ENCODE measurements around the gene RAD51B. TPM values are rescaled to one million over a fixed set of nuclear protein-coding genes. Genes with fewer than 3 reads are reported as not detected.

RAD51B gene
- total RNA-seq, 1 donor from 2014 or later, result 28.5 TPM

DNA sequence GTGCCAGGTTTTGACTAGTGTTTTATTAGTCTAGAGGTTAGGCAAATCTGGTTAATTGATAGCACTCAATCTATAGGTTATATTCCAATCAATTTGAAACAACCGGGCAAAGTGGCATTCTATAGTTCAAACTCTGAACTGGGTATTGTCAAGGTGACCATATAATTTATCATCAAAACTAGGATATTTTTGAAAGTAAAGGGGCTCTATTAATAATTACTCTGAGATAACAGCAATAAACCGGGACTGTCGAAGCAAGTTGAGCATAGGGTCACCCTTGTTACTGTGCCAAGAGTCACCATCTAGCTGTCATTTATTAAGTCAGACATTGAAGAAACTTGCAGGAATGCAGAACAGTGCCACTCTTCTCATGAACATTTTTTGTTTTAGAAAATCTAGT is 321.2 kb downstream of the RAD51B start:
- Histone ChIP-seq H3K36me3 (no peaks in the 10 kb centered on the region), H3K27me3 (no peaks in the 10 kb centered on the region), H3K4me3 (no peak overlapping the region), H3K4me1 (peaks cover 84% of the 10 kb centered on the region), H3K9me3 (no peaks in the 10 kb centered on the region), H3K27ac (peak overlapping the region; percentile 83)
- DNase-seq (ENCODE audit: extremely low spot score in 2 of 2), result no peak
- intact Hi-C loops (cut with DNase I), result no loop called here
- TF ChIP-seq, protein P1, sequence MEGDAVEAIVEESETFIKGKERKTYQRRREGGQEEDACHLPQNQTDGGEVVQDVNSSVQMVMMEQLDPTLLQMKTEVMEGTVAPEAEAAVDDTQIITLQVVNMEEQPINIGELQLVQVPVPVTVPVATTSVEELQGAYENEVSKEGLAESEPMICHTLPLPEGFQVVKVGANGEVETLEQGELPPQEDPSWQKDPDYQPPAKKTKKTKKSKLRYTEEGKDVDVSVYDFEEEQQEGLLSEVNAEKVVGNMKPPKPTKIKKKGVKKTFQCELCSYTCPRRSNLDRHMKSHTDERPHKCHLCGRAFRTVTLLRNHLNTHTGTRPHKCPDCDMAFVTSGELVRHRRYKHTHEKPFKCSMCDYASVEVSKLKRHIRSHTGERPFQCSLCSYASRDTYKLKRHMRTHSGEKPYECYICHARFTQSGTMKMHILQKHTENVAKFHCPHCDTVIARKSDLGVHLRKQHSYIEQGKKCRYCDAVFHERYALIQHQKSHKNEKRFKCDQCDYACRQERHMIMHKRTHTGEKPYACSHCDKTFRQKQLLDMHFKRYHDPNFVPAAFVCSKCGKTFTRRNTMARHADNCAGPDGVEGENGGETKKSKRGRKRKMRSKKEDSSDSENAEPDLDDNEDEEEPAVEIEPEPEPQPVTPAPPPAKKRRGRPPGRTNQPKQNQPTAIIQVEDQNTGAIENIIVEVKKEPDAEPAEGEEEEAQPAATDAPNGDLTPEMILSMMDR (IDR thresholded peaks at IDR 0.05), result no peak
- no peak for TF ChIP-seq POLR2AphosphoS5 (IDR thresholded peaks at IDR 0.05; ENCODE audit: insufficient read depth in 1 of 2, low read depth in 1 of 2)
- TF ChIP-seq POLR2A (IDR thresholded peaks at IDR 0.05), result no peak

DNA sequence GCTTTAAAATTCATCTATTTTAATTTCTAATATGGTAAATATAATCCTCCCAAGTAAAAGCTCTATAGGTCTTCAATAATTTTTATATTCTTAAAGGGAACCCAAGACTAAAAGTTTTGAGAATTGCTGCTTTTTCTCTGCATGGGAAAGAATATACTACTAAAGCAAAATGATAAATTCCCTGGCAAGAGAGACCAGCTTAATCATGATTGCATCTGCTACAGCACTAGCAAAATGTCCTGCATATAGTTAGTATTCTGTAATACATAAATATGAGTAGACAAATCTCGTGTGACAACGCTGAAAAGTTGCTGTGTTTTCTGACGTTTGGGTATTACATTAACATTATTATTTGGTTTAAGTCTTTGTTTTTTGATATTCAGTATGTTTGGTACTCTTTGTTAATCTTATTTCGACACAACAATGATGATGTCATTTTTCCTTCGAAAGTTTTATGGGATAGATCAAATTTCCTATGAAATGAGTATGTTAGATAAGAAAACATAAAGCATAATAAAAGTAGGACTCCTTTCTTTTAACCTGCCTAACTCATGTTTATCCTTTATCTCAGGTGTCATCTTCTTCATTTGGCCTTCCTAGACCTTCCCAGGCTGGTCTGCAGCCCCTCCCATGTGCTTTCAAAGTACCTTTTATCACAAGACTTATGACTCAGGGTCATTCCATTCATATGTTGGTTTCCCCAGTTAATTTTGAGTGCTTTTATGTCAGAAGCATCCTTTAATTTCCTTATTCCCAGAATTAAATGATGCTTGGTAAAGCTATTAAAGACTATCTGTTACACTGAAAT is 321.9 kb downstream of the RAD51B start:
- intact Hi-C loops (cut with DNase I), result no loop called here
- peak overlapping the region; percentile 83 for H3K27ac ChIP-seq
- H3K4me3 ChIP-seq, result no peak overlapping the region
- H3K27me3 ChIP-seq, result no peaks in the 10 kb centered on the region
- no peaks in the 10 kb centered on the region for H3K36me3 ChIP-seq
- no peaks in the 10 kb centered on the region for H3K9me3 ChIP-seq
- H3K4me1 ChIP-seq, result peaks cover 91% of the 10 kb centered on the region
- TF ChIP-seq POLR2AphosphoS5 (IDR thresholded peaks at IDR 0.05; ENCODE audit: insufficient read depth in 1 of 2, low read depth in 1 of 2) (peak; percentile 39 to 56), POLR2A (IDR thresholded peaks at IDR 0.05) (no peak)
- DNase-seq (ENCODE audit: extremely low spot score in 2 of 2), result no peak

DNA sequence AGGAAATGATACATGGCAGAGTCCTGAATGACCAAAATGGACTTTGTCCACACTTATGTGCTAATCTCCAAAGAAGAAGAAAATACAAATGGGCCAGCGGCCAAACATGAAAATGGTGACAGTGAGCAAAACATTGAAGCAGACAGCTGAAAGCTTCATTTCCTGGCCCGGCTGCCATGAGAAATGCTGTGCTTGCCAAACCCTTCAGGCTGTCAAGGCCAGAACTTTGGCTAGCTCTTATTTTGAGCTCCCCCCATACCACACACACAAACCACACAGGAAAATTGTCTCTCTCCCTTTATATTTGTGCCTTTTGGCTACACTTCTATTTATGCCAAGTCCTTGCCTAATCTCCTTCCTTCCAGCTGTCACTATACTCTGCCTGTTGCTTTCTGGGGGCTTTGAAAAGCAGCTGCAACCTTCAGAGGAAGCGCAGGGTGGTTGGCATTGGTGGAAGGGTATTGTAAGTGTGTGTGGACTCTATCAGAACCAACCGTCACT is 323.8 kb downstream of the RAD51B start:
- Histone ChIP-seq H3K27ac (peak overlapping the region; percentile 70), H3K36me3 (no peaks in the 10 kb centered on the region), H3K27me3 (no peaks in the 10 kb centered on the region), H3K4me1 (peaks cover 81% of the 10 kb centered on the region), H3K4me3 (no peak overlapping the region), H3K9me3 (no peaks in the 10 kb centered on the region)
- intact Hi-C loops (cut with DNase I), result no loop called here
- TF ChIP-seq, protein P1 (IDR thresholded peaks at IDR 0.05), result no peak
- TF ChIP-seq POLR2AphosphoS5 (IDR thresholded peaks at IDR 0.05; ENCODE audit: insufficient read depth in 1 of 2, low read depth in 1 of 2), result no peak
- no peak for TF ChIP-seq POLR2A (IDR thresholded peaks at IDR 0.05)
- DNase-seq (ENCODE audit: extremely low spot score in 2 of 2), result peak in 1 of 2 donors; percentile 90

DNA sequence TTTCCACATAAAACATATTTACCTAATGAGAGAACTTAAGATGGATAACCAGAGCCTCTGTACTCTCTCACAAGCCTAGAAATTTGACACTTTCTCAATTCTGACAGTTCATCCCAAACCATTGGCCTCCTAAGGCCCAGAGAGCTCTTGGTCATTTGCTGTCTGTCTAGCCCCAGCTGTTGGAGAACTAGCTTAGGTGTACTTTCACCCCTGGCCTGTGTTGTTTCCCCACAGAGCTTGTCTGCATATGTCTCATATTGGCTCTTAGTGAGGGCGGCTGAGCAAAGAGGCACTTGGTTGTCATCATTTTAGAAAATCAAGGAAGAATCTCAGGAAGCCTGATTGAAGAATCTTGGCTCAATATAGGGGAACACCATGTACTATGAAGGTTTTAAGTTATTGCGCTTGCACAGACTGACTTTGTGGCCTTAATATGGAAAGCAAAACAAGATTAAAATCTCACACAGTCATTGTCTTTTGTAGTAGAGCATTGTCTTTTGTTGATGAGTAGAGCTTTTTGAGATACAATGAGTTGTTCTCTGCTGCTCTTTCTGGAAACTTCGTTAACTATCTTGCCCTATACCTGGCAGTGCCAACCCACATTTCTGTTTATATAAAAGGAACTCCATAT is 324.6 kb downstream of the RAD51B start:
- peak in 1 of 2 donors; percentile 90 for DNase-seq (ENCODE audit: extremely low spot score in 2 of 2)
- intact Hi-C loops (cut with DNase I), result no loop called here
- Histone ChIP-seq H3K36me3 (no peaks in the 10 kb centered on the region), H3K27me3 (no peaks in the 10 kb centered on the region), H3K27ac (peak overlapping the region; percentile 70), H3K4me1 (peaks cover 73% of the 10 kb centered on the region), H3K4me3 (no peak overlapping the region), H3K9me3 (no peaks in the 10 kb centered on the region)
- TF ChIP-seq POLR2A (IDR thresholded peaks at IDR 0.05), result no peak
- TF ChIP-seq POLR2AphosphoS5 (IDR thresholded peaks at IDR 0.05; ENCODE audit: insufficient read depth in 1 of 2, low read depth in 1 of 2), result peak in 1 of 2 donors; percentile 92

DNA sequence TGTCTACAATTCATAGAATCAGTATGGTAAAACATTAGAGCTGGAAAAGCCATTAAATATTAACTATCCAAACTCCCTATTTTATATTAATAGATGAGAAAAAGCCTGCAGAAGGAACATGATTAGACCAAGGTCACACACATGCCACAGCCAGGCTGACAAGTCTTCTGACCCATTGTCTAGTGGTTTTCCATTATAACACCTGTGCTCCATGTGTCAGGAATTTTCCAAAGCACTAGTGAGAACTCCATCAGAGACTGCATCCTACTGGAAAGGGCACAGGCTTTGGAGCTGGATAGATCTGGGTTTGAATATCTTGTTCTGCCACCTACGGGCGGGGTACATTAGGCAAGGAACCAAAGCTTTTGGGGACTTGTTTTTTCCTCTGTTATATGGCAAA is 325.5 kb downstream of the RAD51B start:
- no peaks in the 10 kb centered on the region for H3K36me3 ChIP-seq
- H3K9me3 ChIP-seq, result no peaks in the 10 kb centered on the region
- no peak overlapping the region for H3K4me3 ChIP-seq
- H3K27me3 ChIP-seq, result no peaks in the 10 kb centered on the region
- TF ChIP-seq, protein P1 (IDR thresholded peaks at IDR 0.05), result no peak
- TF ChIP-seq POLR2AphosphoS5 (IDR thresholded peaks at IDR 0.05; ENCODE audit: insufficient read depth in 1 of 2, low read depth in 1 of 2), result no peak
- TF ChIP-seq POLR2A (IDR thresholded peaks at IDR 0.05), result no peak
- H3K27ac ChIP-seq, result peak overlapping the region; percentile 70
- intact Hi-C loops (cut with DNase I), result no loop called here
- peaks cover 64% of the 10 kb centered on the region for H3K4me1 ChIP-seq
- no peak for DNase-seq (ENCODE audit: extremely low spot score in 2 of 2)

Measured in vagina (tissue), 2 donors.